KOPT-K1 (cell line): ENCODE results near the gene ZFPM1.
A peak's percentile ranks its signal among the peaks of the same experiment; 100 is the strongest.

Experiments
- H3K27ac ChIP-seq: fragments of 200-600 bp; sonication (generic); 2 replicates; pipeline ENCODE4 v1.5.1; 2016; ENCODE audit warnings: antibody characterized with exemption, mild to moderate bottlenecking, low read depth, low read length; ENCODE audit not compliant: poor library complexity, severe bottlenecking
- H3K36me3 ChIP-seq: fragments of 200-600 bp; sonication (generic); 2 replicates; pipeline ENCODE4 v1.5.1; 2017; ENCODE audit warnings: antibody characterized with exemption, mild to moderate bottlenecking, low read length, moderate library complexity; ENCODE audit not compliant: insufficient read depth
- H3K9me3 ChIP-seq: fragments of 200-600 bp; sonication (generic); 2 replicates; pipeline ENCODE4 v1.5.1; 2017; ENCODE audit warnings: antibody characterized with exemption, low read length, mild to moderate bottlenecking; ENCODE audit not compliant: insufficient read depth, poor library complexity, severe bottlenecking

The ZFPM1 gene

DNA sequence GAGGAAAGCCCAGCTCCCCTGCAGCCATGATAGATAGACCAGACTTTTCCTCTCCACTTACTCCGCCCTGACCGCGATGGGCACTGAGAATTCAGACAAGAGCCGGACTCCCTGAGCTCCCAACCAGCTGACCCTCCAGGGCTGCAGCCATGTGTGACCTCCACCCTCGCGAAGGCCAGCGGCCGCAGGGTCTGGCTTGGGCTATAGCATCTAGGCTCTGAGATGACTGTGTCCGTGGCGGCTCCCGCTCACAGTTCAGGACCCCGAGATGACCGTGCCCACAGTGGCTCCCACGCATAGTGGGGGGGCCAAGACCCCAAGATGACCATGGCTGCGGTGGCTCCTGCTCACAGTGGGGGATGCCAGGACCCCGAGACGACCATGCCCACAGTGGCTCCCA lies 18.0 kb downstream of the ZFPM1 start:
- Histone ChIP-seq H3K27ac (no peak overlapping the region), H3K9me3 (no peaks in the 10 kb centered on the region)

DNA sequence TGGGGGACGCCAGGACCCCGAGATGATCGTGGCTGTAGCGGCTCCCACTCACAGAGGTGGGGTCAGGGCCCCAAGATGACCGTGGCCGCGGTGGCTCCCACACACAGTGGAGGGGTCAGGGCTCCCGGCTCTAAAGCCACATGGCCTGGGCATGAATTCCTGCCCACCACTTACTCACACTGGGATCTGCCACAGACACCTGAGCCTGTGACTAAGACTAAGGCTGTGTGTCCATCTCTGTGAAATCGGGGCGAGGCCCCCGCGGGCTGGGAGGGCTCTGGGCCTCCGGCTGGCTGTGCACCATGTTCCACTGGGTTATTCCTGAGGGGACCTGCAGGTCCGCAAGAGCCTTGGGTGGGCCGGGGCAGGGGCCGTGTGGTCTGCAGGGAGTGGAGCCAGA lies 18.5 kb downstream of the ZFPM1 start:
- no peaks in the 10 kb centered on the region for H3K9me3 ChIP-seq

More for the DNA sequence above, 18.0 kb downstream of the ZFPM1 start:
- H3K36me3 ChIP-seq: no peaks in the 10 kb centered on the region

DNA sequence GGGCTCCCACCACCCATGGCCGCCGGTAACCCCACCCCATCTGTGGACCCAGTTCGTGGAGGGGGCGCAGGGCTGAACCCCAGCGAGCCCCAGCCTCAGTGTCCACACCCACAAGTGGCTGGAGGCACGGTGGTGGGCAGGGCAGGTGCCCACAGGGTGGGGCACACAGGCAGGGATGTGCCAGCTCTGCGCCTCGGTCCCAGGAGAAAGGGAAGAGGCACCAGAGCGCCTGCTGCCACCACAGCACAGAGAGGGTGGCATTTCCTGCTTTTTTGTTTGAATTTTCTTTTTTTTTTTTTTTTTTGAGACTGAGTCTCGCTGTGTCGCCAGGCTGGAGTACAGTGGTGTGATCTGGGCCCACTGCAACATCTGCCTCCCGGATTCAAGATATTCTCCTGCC lies 19.0 kb downstream of the ZFPM1 start:
- Histone ChIP-seq H3K9me3 (no peaks in the 10 kb centered on the region), H3K36me3 (no peaks in the 10 kb centered on the region), H3K27ac (peak overlapping the region; percentile 28)

More for the DNA sequence above, 18.5 kb downstream of the ZFPM1 start:
- H3K27ac ChIP-seq: peak overlapping the region; percentile 28
- H3K36me3 ChIP-seq: no peaks in the 10 kb centered on the region

DNA sequence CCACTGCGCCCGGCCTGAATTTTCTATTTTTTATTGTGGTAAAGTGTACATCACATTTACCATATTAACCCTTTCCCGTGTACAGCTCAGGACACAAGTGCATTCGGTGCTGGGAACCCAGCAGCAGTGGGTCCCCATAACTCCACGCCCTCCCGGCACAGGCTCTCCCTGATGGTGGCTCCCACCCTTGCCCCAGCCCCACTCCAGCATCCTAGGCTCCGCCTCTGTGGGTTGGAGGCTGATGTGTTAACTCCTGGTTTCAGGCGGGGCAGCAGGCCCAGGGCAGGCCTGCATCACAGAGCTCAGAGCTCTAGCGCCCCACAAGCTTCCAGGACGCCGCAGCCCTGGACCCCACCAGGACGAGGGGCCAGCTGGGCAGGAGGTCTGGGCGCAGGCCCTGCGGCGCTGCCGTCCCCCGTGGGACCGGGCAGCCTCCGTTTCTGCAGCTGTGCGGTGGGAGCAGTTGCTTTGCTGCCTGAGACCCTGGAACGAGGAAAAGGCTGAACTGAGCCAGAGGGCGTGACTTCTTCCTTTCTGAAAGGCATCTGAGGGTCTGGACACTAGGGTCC lies 19.6 kb downstream of the ZFPM1 start:
- Histone ChIP-seq H3K36me3 (no peaks in the 10 kb centered on the region), H3K27ac (no peak overlapping the region), H3K9me3 (no peaks in the 10 kb centered on the region)

DNA sequence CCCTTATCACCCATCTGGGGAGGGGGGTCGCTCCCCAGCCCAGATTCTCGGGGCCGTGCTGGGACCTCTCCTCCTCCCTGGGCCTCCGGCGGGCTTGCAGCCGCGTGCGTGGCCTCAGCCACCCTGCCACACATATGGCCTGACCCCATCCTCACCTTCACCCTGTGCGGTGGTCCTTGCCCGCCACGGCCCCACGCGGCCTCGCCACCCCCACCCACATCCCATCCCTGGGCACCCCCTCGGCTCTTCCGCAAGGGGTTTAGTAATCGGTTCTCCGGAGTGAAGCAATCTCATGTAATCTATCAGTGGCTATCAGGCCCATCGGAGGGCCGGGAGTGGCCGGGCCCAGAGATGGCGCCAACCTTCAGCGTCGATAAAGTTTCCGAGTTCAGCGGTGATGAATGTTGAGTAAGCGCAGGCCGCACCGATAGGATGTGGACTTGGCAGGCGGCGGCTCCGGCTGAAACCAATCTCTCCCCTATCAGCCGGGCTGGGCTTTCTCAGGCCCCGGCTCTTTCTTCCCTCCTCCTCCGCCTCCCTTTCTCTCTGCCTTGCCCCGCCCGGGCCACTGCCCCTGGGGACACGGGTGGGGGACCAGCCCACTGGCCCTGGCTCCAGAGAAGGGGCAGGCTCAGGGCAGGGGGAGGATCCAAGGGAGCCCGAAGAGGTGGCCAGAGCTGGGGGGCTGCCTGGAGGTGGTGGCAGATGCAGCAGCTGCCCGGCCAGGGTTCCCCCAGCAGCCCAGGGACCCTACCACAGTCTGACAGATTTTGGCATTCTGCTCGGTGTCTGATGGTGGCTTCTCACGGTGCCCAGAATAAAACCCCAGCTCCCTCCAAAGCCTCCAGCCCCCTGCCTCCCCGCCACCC lies 20.8 kb downstream of the ZFPM1 start:
- Histone ChIP-seq H3K9me3 (no peaks in the 10 kb centered on the region), H3K36me3 (no peaks in the 10 kb centered on the region), H3K27ac (no peak overlapping the region)

DNA sequence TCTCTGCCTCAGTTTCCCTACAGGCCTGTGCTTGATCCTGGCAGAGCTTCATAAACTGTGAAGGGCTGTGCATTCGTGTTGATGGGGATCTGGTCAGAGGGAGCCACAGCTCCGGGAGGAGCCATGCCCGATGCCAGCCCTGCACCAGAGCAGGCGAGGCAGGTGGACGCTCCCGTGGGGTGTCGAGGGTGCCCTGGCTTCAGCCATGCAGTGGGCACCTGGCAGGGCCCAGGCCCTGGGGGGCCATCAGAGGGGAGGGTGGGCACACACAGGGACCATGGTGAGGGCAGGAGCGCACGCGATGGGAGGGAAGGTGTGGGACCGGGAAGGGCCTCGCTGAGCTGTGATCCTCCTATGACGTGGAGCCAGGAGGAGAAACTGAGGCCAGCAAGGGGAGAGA lies 22.0 kb downstream of the ZFPM1 start:
- H3K36me3 ChIP-seq: no peaks in the 10 kb centered on the region
- no peaks in the 10 kb centered on the region for H3K9me3 ChIP-seq
- no peak overlapping the region for H3K27ac ChIP-seq

DNA sequence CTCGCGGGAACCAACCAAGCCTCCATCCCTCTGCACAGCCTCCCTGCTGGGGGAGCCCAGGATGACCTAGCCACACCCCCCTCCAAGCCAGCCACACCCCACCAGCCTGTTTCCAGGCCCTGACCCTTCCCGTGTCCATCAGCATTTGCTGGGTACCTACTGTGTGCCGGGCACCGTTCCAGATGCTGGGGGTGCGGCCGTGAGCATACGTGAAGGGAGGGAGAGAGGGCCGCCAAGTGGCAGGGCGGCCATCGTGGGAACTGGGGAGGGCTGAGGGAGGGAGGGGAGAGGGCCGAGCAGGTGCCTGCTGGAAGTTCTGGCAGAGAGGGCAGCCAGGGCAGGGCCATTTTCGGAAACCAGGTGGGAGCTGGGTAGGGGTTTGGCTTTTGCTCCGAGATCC lies 23.1 kb downstream of the ZFPM1 start:
- Histone ChIP-seq H3K36me3 (no peaks in the 10 kb centered on the region), H3K9me3 (no peaks in the 10 kb centered on the region), H3K27ac (no peak overlapping the region)

DNA sequence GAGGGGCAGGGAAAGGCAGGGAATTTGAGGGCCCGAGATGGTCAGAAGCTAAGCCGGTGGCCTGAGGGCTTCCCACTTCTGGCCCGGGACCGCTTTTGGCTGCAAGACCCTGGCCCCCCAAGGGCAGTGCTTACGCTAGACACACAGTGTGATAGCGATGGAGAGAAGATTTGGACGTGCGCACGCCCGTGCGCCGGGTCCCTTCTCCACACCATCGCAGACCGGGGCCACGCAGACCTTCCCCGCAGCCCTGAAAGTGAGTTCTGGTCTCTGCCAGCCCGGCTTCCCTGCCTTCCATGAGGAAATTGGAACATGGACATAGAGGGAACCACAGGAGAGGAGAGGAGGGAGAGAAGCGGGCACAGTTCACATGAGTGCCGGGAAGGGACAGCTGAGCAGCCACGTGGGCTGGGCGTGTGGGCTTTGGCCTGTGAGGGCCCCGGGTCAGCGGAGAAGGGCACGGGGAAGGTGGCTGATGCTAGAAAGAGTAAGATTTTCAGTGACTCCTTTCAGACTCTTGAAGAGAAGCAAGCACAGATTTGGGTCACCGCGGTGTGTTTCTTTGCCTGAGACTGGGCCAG lies 23.8 kb downstream of the ZFPM1 start:
- H3K9me3 ChIP-seq: no peaks in the 10 kb centered on the region
- no peaks in the 10 kb centered on the region for H3K36me3 ChIP-seq
- no peak overlapping the region for H3K27ac ChIP-seq

DNA sequence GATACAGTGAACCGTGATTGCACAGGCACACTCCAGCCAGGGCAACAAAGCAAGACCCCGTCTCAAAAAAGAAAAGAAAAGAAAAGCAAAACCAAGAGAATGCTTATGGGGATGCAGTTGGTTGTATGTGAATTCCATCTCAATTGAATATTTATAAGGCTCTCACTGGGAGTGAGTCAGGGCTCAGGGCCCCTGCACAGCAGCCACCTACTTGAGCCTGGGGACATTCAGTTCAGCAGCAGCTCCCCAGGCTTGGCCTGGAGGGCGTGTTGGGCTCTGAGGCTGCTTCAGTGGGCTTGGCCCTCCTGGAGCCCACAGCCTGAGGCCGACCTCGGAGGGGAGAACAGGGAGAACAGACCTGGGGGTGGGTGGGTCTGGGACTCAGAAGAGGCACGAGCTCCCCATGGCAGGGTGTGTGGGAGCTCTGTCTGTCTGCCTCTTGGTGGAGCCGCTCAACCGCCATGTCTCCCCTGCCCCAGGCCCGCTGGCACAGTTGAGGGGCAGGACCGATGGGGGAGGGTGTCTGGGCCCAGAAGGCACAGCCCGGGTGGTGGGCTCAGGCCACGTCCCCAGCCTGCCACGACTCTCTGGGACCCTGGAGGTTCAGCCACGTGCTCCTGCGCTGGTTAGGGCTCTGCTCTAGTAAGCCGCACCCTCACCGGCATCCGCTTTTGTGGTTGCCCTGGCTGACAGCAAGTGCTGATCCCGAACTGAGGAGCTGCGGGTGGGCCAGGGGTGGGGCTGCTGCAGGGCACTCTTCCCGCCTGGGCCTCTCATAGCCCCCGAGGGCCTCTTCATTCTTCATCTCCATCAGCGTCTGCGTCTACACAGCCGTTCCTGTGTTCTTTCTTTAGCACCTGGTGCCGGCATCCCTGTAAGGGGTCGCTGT lies 24.8 kb downstream of the ZFPM1 start:
- Histone ChIP-seq H3K36me3 (no peaks in the 10 kb centered on the region), H3K9me3 (no peaks in the 10 kb centered on the region), H3K27ac (peak overlapping the region; percentile 37)

DNA sequence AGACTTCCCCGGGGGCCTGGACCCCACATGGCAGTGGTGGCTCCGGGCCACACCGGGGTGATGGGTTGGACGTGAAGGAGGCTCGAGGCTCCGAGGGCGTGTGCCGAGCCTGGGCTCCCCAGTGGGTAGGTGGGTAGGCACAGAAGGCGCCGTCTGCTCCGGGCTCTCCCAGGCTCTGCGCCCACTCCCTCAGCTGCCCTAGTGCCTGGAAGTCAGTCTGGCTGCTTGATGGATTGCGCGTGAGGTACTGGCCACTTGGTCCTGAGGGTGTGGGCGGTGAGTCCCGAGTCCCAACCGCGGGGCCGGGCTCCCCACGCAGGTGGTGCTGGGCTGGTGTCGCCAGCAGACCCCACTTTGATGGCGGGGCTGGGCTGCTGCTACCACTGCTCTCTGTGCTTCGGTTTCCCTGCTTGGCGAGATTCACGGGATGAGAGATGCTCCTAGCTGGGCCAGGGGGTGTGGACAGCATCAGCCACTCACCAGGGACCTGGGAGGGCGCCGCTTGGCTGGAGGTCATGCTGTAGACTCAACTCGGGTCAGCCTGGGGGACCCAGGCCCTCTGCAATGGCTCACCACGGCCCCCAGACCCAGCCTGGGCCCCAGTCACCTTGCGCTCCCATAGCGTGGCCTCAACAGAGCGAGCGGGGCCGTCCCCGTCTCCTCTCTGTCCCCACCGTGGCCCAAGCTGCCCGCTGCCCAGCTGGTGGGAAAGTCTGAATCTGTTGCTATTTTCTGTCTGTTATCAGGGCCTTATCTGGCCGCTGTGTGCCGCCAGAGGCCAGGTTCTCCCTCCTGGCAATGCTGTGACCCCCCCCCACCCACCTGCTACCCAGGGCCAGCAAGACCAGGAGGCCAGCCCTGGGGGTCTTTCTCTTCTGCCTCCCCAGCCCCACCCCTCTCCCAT lies 26.1 kb downstream of the ZFPM1 start:
- Histone ChIP-seq H3K36me3 (no peaks in the 10 kb centered on the region), H3K27ac (peak overlapping the region; percentile 37), H3K9me3 (no peaks in the 10 kb centered on the region)

DNA sequence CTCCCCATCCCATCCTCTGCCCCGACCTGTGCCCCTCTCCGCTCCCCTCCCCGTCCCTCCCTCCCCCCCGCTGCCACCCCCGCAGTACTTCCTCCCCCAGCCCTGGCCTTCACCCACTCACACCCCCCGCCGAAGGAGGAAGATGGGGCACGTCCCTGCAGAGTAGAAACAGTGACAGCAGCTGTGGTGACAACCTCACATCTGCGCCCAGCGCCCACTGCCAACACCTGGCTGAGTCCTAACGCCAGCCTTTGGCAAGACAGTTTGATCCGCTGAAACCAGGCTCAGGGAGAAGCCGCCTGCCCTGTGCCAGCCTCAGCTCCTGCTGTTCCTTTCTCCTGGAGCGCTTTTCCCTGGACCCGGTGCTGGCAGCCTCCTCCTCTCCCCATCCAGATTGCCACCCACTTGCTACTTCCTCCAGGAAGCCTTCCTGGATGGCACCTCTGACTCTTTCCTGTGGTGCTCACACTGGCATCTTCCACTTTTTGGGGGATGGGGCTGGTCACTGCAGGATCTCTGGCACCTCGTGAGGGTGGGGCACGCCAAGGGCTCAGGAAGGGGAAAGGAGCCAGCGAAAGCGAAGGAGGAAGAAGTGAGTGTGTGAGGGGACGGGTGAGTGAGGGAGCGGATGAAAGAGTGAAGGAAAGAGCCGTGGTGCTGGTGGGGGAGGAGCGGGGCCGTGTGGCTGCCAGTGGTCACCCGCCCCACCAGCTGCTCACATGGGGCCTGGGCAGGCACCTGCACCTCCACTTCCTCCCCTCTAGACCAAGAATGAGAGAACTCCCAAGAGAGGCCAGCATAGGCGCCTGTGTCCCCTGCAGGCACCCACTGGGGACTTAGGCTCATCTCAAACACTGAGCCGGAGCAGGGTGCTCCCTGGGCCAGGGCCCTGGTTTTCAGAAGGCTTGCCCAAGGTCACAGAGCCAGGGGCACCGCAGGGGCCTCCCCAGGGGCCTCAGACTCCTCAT lies 27.0 kb downstream of the ZFPM1 start:
- Histone ChIP-seq H3K36me3 (no peaks in the 10 kb centered on the region), H3K27ac (peak overlapping the region; percentile 20), H3K9me3 (no peaks in the 10 kb centered on the region)

DNA sequence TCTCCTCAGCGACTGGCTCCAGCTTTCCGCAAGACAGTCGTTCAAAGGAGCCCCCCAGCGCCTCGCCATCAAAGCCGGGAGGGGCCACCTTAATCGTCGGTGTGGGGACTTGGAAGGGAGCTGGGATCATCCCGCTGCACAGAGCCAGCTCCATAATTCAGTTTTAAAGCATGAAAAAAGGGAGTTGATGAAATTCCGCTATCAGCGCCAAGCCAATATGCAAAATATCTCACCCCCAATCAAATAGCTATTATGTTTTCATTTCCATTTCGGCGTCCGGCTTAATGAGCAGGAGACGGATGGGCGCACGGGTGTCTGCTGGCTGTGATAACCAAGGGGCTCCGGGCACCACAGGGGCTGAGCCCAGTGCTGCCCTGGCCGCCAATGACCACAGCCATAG lies 27.7 kb downstream of the ZFPM1 start:
- no peaks in the 10 kb centered on the region for H3K36me3 ChIP-seq
- no peaks in the 10 kb centered on the region for H3K9me3 ChIP-seq
- no peak overlapping the region for H3K27ac ChIP-seq

DNA sequence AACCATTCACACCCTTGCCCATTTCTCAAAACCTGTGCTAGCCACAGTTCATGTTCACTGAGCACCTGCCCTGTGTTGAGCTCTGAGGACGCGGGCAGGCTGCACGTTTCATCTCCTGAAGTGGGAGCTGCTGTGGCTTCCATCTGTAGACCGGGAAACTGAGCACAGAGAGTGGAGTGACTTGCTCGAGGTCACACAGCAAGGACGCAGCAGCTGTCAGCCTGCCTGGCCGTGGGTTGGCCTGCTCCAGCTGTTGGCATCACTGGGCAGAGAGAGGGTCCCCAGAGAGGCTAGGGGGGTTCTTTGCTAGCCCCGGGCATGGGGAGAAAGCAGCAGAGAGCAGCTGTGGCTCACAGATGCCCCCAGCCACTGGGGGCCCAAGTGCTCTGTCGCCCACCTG lies 28.8 kb downstream of the ZFPM1 start:
- H3K9me3 ChIP-seq: no peaks in the 10 kb centered on the region
- H3K36me3 ChIP-seq: no peaks in the 10 kb centered on the region
- no peak overlapping the region for H3K27ac ChIP-seq
